GM12872 (cell line): ENCODE results near the gene UBXN10.
A peak's percentile ranks its signal among the peaks of the same experiment; 100 is the strongest.

Source experiments
- TF ChIP-seq, protein P1 (sequence below): IDR thresholded peaks from 3 replicates; pipeline ENCODE4 v1.5.1; 2011; ENCODE audit warnings: low read depth, mild to moderate bottlenecking, low read length, moderate library complexity; ENCODE audit not compliant: insufficient read depth

Gene UBXN10

DNA sequence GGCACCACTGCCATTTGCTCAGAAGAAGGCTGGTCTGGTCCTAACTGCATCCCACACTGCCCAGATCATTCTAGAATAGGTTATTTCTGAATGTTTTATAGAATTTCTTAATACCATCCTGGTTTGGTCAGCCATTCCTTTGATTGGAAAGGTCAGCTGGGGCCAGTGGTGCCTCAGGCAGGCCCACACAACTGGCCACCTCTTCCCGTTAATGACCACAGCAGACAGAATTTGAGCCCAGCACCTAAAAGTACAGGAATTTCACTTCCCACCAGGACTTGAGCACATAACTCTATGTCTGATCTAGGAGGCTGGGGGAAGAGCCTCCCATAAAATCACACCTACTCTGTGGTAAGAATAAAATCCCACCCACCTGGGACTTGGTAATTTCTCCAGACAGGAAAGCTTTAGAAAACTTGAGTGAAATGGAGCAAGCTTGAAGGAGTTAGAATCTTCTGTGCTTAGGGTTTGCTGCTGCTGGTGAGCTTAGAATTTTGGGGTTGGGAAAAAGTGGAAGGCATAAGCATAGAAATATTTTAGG lies 7.0 kb downstream of the UBXN10 start:
- TF ChIP-seq, protein P1, sequence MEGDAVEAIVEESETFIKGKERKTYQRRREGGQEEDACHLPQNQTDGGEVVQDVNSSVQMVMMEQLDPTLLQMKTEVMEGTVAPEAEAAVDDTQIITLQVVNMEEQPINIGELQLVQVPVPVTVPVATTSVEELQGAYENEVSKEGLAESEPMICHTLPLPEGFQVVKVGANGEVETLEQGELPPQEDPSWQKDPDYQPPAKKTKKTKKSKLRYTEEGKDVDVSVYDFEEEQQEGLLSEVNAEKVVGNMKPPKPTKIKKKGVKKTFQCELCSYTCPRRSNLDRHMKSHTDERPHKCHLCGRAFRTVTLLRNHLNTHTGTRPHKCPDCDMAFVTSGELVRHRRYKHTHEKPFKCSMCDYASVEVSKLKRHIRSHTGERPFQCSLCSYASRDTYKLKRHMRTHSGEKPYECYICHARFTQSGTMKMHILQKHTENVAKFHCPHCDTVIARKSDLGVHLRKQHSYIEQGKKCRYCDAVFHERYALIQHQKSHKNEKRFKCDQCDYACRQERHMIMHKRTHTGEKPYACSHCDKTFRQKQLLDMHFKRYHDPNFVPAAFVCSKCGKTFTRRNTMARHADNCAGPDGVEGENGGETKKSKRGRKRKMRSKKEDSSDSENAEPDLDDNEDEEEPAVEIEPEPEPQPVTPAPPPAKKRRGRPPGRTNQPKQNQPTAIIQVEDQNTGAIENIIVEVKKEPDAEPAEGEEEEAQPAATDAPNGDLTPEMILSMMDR = no peak

DNA sequence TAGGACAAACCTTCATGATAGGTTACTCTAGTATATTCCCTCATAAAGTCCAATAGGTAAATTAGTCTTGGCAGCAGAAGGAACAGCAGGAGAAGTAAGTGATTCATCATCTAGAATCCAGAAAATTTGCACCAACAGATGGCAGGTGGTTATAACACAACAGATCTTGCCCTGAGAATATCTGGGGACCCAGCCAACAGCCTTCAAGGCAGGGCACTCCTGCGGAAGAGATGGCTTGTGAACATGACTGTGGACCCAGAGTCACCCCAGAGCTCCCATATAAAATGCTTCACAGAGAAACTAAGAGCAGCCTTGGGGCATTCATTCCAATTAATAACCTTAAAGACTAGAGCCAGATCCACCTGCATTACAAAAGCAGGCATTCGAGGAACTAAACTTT lies 8.3 kb downstream of the UBXN10 start:
- TF ChIP-seq, protein P1 = no peak

DNA sequence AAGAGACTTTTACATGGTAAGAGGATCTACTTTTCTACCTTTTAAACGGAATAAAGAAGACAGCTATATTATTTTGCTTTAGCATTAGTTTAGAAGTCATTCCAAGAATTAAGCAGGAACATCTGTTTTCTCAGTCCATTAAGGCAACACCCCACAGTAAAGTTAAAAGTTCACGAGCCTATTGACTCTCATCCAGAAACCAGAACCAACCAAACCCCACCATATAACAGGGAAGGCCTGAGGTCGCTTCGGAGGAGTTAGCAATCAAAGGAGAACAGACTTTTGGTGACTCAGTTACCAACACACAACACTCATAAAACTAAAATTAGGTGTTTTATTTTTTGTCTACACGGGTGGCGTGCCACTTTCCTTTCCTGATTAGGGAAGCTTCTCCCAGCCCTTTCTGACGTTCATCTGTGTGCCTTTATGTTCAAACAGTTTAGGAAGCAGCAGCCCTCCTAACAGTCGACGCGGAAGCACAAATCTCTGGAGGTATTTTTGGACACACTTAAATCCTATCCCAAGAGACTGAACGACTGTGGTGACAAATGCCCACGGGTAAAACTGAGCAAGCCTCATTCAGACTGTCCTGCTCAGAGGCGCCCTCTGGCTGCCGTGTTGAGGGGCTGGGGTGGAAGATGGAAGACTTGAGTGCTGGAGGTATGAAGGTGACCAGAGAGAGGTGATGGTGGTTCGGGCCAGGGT lies 9.0 kb downstream of the UBXN10 start:
- TF ChIP-seq, protein P1 = peak; percentile 90

DNA sequence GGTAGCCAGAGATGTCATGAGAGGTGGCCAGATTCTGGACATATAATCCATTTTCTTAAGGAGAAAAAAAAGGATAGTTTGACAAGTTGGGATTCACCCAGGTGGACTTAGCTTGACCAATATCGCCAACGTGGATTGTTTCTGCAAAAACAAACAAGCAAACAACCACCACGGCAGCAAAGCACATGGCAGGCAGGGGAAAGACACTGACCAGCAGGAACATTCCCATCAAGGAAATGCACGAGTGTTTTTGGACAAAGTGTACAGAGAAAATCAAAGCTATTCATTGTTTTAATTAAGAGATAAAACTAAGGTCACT lies 9.5 kb downstream of the UBXN10 start:
- TF ChIP-seq, protein P1 = no peak

DNA sequence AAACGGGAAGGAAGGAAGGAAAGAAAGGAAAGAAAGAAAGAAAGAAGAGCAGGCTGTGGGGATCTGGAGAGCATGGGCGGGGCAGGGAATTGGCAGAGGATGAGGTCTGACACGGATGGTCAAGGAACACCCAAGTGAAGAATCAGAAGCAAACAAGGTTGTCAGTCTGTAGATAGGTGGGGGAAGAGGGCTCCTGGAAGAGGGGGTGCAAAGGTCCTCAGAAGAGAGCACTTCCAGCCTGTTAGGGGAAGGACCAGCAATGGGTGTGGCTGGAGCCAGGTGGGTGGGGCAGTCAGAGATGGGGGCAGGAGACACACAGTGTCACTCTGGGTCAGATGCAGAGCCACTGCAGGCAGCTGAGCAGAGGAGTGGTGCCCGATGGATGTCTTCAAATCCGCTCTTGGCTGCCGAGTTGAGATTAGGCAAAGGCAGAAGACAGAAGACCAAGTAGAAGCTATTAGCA lies 11.5 kb downstream of the UBXN10 start:
- TF ChIP-seq, protein P1 = no peak

DNA sequence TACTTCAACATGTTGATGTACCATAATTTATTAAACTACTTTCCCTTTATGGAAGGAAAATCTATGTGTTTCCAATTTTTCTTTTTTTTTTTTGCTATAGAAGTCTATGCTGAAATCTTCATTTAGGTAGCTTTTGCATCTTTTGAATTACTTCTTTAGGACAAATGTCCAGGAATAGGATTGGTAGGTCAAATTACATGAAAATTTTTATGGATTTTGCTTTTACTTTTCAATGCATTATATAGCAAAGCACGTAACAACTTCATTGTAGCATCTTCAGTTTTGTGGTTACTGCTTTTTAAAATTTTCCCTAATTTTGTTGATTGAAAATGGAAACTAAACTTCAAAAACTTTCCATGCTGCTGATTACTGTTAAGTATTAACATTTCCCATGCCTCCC lies 12.4 kb downstream of the UBXN10 start:
- TF ChIP-seq, protein P1 = no peak

DNA sequence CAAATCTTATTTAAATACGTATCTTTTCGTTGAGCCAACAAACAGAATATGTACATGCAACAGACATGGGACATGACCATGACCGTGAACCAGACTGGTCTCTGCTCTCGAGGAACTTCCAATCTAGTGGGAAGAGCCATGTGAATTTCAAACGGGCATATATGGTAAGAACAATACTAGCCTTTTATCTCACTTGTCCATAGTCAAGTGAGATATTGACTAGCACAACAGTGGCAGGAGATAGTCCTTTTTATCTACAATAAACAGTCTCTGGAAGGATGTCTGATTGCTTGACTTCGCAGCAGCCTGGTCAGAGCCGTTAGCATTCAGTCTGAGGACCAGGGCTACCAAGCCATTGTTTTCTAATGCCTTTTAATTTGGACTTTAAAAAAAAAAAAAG lies 13.0 kb downstream of the UBXN10 start:
- TF ChIP-seq, protein P1 = no peak

DNA sequence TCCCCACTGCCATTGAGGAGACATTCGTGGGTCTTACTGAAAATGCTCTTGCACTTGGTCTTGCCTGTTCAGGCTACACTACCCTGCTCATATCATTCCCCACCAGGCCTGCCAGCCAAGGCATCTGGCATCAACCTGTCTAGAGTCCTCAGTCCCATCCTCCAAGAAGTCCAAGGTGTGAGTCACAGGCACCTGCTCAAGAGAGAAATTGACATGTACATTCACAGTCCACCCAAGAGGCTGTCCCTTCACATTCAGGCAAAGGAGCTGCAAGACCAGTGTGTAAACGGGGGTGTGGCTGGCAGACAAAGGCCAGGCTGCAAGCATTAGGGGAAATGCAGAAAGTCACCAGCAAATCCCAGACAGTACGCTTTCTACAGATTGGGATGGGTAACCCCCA lies 13.5 kb downstream of the UBXN10 start:
- TF ChIP-seq, protein P1 = no peak
